ENCODE results near the gene RAD54L2.

GRCh38 chr3:51538115-51538458 is 432 bp upstream of the RAD54L2 start:
- no peak for TF ChIP-seq CTCF (IDR thresholded peaks at IDR 0.05; ENCODE audit: extremely low read depth in 1 of 2, insufficient read depth in 1 of 2, low read depth in 1 of 2, low read length in 2 of 2)
- no peak for TF ChIP-seq FOS (IDR thresholded peaks at IDR 0.05; ENCODE audit: borderline replicate concordance, insufficient read depth, low read length)
- no peak for TF ChIP-seq EZH2 (IDR thresholded peaks at IDR 0.05; ENCODE audit: borderline replicate concordance, low read depth, low read length, severe bottlenecking)
- TF ChIP-seq JUN (IDR thresholded peaks at IDR 0.05; ENCODE audit: borderline replicate concordance, insufficient read depth, insufficient read length, low read depth), result no peak
- no peak for TF ChIP-seq POLR2AphosphoS5 (IDR thresholded peaks at IDR 0.05; ENCODE audit: insufficient read depth, low read depth, low read length)
- TF ChIP-seq MAX (IDR thresholded peaks at IDR 0.05; ENCODE audit: insufficient read depth, insufficient read length), result no peak
